Kidney capillary endothelial cell (primary cell): Measurements from ENCODE around the gene CDNF.
"Not testable (repeated sequence)": the region's sequence is repeated elsewhere in the genome, so short reads cannot be mapped to it uniquely, and the experiment has no call there.

Experiments used
- DNase-seq: peaks from one replicate; pipeline ENCODE4 v3.0.0-alpha.2; 2018; ENCODE audit warnings: low spot score

CDNF gene

DNA sequence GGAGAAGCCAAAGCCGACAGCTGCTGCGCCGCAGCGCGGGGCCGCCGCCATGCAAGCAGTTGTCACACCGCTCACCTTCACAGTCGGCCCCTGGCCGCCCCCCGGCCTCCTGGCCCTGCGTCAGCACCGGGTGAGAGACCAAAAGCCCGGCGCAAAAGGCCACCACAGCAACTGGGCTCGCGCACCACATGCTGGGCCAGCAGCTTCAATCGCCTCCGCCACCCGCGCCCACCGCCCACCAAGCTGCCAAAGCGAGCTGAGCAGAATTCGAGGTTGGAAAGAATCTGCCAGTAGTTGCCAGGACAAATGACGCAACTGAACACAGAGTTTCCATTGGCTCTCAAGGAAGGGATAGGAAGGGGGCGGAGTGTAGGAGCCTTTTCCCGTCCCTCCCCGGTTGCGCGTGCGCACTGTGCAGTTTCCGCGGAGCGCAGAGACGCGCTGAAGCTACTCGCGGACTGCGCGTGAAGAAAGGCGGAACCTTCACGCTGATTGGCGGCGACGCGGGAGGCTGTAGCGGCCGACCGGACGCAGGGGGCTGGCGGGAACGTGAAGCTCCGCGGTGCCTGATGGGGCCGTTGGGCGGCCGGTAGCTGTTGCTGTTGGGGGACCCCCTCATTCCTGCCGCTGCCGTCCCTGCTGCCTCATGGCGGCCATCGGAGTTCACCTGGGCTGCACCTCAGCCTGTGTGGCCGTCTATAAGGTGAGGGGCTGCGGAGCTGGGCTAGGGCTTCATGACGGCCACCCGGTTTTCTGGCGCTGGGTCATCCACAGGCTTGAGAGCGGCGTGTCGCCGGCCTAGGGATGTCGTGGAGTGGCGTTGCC lies at the start of gene CDNF, which contains the start of the genes HSPA14 and MSANTD7:
TSS of gene CDNF (minus strand) at position 281 of the 825 bp plus-strand sequence. CDS start at position 190, 91 bp downstream.
TSS of gene HSPA14 (plus strand) at position 550 of the 825 bp plus-strand sequence. CDS start at position 647, 97 bp downstream.
TSS of gene MSANTD7 (plus strand) at position 550 of the 825 bp plus-strand sequence. CDS start 3,979 bp downstream, outside the sequence.
- DNase-seq, result peak; percentile 98

DNA sequence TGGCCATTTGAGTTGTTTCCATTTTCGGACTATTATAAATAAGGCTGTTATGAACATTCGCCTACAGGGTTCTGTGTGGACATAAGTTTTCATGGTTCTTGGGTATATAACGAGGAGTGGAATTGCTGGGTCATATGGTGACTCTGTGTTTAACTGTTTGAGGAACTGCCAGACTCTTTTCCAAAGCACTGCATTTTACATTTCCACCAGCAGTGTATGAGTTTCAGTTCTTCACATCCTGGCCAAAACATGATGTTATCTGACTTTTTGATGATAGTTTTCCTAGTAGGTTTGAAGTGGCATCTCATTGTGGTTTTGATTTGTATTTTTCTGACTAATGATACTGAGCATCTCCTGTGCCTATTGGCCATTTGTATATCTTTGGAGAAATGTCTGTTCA lies 46.2 kb upstream of the CDNF start:
- DNase-seq, result no peak

DNA sequence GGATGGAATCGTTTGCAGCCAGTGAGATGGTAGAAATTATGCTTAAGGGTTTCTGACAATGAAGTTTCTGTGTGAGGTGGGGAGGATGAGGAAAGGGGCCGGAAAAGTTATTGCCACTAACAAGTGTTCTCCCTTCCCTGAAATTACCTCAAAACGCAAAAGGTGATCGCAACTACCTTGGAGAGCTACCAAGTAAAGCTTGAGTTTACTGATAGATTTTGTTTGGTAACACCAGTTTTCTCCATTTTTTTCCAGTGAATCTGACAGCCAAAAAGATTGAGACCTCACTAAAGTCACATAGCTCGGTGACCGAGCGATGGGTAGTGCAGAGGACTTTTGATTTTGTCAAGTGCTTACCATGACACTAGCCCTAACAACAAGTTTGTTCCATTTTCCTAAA lies 42.4 kb upstream of the CDNF start:
- DNase-seq, result peak; percentile 10

DNA sequence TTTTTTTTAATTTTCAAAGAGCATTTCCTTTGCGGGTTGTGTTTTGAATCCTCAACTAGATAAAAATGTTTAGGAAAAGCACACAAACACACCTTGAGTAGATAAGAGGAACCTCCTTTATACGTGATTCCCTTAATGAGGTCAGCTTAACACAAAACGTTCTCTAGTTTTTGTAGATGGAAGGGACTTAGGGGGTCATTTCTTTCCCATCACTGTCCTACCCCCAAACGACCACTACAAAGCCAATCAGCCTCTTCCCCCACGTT lies 42.0 kb upstream of the CDNF start:
- no peak for DNase-seq

DNA sequence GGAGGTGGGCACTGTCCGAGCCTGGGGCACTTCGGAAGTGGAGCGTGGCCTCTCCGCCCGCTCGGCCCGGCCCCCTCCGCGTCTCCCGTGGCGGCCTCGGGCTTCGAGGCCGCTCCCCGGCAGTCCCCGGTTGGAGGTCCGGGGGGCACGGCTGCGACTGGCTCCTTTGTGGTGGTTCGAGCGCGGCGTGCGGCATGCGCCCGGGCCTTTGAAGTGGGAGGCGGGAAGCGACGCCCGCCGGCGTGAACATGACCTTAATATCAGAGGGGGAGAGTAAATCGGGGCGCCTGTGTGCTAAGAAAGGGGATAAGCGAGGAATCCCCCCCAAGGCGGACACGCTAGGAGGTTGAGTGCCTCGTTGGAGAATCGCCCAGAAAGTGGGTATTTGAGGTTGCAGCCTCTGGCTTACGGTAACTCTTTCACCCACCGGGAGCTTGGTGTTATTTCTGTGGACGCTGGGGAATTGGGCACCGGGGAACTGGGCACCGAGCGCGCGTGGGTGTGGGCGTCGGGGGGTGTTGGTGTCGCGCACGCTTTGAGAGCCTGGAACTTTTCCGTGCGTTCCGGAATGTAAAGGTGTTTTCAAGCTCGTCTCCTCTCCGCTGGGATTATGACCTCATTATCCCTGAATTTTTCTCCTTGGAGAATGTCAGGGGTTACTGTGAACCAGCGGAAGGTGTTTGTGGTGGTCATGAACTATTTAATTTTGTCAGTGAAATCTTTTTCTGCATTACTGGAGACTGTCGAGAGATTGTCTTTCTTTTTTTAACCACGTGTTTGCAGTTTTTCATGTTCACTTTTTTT lies 41.5 kb upstream of the CDNF start:
- DNase-seq, result peak; percentile 26

DNA sequence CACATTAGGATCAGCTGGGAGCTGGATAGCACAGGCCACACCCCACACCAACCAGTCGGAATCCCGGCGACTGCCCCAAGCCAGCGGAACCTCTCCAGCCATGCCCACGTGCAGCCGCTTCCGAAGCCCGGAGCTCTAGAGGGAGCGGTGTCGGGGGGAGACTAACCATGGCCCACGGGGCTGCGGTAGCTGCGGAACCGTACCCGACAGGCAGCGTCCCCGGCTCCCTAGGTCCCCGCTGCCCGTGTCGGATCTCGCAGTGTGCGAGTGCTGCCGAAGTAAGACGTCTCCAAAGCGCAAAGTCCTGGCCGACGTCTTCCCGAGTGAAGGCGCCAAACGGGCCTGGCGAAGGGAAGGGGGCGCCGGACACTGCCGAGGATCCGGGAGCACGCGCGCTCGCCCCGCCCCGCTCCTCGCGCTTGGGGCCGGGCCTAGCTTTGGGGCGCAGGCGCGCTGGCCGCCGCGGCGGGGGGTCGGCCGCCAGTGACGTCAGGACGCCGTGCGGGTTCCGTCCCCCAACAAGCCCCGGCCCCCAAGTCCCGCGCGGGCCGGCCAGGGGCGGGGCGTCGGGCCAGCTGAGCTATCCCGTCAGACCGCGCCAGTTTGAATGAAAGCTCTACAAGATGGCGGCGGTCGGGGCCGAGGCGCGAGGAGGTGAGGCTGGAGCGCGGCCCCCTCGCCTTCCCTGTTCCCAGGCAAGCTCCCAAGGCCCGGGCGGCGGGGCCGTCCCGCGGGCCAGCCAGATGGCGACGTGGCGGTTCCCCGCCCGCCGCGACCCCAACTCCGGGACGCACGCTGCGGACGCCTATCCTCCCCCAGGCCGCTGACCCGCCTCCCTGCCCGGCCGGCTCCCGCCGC lies 40.7 kb upstream of the CDNF start, which contains the start of gene SUV39H2:
TSS of gene SUV39H2 (plus strand) at position 601 of the 858 bp plus-strand sequence. CDS start at position 624, 23 bp downstream.
- DNase-seq, result peak; percentile 92

DNA sequence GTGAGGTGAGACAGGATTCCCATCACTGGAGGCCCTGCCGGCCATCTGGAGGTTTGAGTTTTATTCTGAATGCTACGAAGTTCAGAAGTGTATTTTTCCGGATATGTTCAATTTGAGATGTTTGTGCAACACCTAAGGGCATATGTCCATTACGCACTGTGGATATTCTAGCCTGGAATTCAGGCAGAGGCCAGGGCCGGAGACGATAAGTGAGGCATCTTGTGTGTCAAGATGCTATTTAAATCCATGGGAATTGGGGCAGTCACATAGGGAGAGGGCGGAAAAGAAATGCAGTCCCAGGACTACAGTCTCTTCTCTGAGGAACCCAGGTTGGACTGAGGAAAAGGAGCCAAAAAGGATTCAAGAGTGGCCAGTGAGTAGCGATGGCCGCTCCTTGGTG lies 38.9 kb upstream of the CDNF start:
- no peak for DNase-seq

DNA sequence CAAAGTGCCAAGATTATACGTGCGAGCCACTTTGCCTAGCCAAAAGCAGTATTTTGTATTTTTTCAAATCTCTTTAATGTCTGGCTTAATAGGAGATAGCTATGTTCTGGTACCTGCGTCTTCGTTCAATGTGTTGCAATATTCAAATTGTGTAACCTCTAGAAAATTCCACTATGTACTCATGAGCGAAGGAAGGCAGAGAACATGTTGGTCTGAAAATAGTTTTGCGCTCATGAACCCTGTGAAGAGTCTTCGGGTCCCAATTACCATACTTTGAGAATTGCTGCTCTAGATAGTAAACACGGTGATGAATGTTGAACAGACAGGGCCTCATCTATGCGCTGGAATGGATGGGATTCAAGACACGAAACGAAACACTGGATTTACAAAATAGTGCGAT lies 38.1 kb upstream of the CDNF start:
- no peak for DNase-seq

DNA sequence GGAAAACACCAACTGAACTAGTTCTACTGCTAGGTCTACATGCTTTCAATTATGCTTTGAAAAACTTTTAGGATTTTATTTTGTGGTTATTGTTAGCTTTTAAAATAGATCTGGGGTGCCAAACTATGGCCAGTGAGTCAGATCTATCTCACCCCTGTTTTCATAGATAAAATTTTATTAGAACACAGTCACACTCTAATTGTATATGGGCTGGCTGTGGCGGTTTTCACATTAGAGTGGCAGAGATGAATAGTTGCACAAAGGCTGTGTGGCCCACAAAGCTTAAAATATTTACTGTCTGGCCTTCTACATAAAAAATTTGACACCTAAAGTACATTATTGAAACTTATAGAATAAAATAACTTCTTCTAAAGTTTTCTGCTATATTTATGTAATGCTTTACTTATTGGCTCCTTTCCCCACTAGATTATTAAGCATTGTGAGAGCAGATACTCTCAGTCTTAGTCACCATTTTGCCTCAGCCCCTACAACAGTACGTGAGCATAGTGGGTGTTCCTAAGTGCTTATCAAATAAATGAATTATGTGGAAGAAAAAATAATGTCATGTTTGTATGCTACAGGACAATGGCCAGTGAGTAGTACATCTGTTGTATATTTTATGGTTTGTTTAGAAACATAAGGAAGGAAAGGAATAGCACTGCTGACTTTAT lies 35.4 kb upstream of the CDNF start:
- peak; percentile 11 for DNase-seq

DNA sequence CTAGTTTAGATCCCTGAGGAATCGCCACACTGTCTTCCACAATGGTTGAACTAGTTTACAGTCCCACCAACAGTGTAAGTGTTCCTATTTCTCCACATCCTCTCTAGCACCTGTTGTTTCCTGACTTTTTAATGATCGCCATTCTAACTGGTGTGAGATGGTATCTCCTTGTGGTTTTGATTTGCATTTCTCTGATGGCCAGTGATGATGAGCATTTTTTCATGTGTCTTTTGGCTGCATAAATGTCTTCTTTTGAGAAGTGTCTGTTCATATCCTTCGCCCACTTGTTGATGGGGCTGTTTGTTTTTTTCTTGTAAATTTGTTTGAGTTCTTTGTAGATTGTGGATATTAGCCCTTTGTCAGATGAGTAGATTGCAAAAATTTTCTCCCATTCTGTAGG lies 27.0 kb upstream of the CDNF start:
- DNase-seq, result not testable (repeated sequence)

DNA sequence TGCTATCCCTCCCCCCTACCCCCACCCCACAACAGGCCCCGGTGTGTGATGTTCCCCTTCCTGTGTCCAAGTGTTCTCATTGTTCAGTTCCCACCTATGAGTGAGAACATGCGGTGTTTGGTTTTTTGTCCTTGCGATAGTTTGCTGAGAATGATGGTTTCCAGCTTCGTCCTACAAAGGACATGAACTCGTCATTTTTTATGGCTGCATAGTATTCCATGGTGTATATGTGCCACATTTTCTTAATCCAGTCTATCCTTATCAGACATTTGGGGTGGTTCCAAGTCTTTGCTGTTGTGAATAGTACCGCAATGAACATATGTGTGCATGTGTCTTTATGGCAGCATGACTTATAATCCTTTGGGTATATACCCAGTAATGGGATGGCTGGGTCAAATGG lies 26.6 kb upstream of the CDNF start:
- DNase-seq, result not testable (repeated sequence)

DNA sequence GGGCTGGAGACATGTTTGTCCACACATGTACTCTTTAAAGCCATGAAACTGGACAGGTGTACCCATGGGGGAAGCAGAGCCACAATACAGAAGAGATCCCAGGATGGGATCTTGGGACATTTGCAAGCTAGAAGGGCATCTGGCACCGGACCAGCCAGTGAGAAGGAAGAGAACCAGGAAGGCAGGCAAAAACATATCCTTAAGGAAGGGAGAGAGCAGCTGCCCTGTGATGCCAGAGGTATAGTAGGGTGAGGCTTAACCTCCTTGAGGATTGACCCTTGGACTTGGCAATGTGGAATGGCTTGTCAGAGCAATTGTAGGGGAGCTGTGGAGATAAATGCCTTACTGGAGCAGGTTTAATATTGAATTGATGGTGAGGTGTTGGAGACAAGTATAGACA lies 23.0 kb upstream of the CDNF start:
- no peak for DNase-seq

DNA sequence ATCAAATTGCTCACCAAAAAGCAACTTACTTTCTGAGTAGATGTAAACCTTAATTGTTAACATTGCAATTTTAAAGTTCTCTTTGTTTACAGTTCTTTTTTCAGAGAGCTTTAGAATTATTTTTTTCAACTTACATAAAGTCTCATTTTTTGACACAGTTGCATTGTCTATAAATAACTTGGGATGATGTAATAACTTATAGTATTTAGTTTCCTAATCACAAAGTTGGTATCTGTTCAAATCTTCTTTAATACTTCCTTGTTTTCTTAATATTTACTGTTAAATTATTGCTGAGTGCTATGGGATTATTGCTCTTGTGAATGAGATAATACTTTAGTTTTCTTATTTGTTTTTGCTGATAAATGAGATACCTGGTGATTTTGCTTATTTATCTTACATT lies 21.9 kb upstream of the CDNF start:
- no peak for DNase-seq

DNA sequence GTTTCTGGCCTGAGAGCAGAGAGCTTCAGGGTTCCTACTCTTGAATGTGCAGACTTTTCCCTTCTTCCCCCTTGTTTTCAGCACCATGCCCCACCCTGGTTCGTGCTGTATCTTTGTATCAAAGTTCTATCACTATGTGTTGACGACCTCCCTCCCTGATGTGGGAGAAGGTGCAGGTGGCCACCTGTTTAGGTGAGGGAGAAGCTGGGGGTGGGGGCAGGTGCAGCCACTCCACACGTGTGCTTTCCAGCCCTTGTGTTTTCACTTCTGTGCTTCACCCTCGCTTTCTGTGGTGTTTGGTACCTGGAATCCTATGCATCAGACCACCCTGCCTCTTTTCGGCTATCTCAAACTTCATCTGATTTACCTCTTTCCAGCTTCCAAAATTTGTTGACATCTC lies 21.2 kb upstream of the CDNF start:
- DNase-seq, result no peak

DNA sequence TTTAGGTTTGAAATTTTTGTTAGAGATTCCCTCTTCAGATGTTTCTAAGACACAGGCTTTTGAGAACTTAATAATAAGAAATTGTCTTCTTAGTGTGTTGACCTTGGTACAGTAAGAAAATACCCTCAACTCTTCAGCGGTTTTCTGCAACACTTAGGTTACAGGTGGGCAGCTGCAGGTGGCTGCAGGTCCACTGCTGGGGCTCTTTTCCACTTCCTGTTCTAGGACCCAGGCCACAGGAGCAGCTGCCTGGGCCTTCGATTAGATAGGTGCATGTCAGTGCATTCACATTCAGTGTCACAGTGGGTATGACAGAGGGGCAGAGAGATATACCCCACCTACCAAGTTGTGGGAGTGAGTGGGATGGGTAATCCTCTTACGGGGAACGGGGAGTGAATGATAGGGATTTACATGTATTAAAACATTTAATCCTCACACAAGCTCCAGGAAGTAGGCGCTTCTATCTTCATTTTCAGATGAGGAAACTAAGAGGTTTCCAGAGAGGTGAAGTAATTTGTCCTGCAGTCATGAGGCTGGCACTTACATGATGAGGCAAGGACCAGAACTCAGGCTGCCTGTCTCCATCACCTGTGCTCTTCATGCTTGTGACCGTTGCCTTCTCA lies 20.6 kb upstream of the CDNF start:
- no peak for DNase-seq

DNA sequence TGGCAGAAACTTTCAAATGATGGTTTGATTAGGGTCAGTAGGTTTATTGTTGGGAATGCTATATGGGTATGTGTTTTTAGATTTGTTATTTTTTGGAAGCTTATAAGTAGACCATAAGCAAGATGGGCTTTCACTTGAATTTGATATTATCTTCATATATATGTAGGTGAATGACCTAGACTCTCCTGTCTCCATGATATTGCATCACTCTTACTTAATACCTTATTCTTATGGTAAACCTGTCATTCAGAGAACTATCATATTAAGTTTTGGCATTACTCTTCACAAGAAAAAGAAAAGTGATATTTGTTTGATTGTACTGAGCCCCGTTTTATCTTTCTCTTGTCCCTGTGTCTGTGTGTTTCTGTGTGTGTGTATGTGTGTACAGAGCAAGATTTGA lies 17.6 kb upstream of the CDNF start:
- no peak for DNase-seq

DNA sequence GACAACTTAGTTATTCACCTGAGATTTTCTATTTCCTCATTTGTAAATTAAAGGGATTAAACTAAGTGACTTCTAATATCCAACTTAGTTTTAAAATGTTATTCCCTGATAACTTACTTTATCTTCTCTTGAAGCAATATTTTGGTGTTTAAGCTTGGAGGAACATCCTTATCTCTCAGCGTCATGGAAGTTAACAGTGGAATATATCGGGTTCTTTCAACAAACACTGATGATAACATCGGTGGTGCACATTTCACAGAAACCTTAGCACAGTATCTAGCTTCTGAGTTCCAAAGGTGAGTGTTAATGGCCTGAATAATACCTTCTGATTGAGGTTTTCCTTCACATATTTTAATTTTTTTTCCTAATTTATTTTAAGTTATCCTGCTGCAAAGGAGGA lies 14.4 kb upstream of the CDNF start:
- no peak for DNase-seq

DNA sequence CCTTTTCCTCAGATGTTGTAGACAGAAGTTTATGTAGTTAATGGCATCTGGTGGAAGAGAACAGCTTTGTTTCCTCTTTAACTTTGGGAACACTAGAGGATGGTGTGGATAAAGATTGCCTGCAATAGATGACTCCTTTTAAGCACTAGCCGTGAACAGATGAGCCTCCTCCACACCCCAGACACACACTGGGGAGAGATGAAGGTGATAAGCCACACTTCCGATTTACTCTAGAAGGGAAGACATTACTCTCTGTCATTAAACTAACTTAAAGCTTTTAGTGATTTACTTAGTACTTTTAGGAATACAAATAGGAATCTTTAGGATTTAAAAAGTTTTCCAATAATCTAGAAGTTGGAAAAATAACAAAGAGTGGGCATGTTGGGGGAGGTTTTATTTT lies 7.1 kb upstream of the CDNF start:
- DNase-seq, result no peak

DNA sequence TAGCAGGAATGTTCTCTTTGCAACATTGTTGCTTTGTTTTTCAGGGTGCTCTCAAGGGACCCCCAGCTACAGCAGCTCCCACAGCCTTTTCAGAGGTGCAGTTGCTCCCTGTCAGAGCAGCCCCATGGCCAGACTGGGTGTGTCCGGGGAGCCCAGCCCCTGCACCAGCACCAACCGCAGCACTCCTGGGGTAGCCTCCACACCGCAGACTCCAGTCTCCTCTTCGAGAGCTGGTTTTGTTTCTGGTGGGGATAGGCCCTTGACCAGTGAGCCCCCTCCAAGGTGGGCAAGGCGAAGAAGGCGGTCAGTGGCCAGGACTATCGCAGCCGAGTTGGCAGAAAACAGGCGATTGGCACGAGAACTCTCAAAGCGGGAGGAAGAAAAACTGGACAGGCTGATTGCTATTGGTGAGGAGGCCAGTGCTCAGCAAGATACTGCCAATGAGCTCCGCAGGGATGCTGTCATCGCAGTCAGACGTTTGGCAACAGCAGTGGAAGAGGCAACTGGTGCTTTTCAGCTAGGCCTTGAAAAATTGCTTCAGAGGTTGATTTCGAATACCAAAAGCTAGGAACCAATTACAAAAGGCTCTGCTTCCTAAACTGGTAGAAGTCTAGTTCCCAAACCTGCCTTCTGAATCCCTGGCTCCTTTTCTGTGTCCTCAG lies 5.6 kb upstream of the CDNF start:
- DNase-seq, result no peak

DNA sequence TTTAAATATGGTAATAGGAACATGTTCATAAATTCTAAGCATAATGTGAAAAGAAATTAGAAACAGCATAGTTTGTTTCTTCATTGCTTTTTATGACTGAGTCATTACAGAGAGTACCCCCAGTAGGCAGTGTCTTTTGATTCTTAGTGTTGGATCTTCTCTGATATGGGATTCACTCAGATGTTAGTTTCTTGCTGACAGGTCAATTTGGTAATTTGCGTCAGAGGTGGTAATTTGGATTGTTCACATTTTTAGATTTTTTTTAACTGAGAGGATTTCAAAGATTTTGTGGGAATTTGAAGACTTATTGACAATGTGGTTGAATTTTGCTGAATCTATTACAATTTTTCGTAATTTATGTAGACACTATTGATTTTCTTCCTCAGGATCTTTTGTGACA lies 2.3 kb upstream of the CDNF start:
- DNase-seq, result no peak

DNA sequence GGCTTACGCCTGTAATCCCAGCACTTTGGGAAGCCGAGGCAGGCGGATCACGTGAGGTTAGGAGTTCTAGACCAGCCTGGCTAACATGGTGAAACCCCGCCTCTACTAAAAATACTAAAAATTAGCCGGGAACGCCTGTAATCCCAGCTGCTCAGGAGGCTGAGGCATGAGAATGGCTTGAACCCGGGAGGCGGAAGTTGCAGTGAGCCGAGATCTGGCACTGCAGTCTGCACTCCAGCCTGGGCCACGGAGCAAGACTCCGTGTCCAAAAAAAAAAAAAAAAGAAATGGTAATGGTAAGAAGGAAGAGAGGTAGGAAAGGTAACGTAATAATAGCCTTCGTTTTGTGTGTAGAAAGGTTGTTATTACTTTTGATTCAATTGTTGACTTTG lies 1.5 kb upstream of the CDNF start:
- DNase-seq, result no peak
